ENCODE results near the gene STX1B.

The STX1B gene

DNA sequence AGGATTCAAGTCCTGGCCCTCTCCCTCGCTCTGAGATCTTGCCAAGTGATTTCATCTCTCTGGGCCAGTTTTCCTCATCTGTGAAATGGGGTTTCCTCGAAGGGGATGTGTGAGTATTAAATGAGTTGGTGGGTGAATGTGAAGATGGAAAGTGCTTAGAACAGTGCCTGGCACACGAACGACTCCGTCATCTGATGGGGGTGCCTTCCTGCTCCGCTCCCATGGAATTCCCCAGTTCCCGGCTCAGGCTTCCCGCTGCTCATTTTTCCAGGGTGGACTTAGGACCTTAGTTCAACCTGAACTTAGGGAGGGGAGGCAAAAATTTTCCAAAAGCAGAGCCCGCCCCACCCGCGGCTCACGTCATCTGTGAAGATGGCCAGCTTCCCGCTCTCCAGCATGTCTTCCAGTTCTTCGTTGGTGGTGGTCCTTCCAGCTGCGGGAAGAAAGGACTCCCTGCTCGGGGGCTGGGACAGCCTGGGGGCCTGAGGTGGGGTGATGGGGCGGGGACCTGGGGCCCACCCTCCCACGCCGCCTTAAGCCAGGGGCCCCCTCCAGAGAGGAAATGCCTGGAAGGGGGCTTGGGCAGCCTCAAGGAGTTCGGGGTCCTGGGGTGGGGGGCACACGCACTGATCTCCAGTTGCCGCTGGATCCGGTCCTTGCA, 14.0 kb downstream of the STX1B start:
- DNase-seq (ENCODE audit: low read depth in 2 of 2), result no peak

DNA sequence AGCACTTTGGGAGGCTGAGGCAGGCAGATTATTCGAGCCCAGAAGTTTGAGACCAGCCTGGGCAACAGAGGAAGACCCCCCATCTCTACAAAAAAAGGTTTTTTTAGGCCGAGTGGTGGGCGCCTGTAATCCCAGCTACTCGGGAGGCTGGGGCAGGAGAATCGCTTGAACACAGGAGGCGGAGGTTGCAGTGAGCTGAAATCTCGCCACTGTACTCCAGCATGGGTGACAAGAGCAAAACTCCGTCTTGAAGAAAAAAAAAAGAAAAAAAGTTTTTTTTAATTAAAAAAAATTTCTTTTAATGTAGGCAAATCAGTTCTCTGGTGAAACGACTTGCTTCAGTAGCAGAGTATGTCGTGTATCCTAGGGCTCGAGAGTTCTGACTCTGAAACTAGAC, 14.5 kb downstream of the STX1B start:
- DNase-seq (ENCODE audit: low read depth in 2 of 2), result no peak

DNA sequence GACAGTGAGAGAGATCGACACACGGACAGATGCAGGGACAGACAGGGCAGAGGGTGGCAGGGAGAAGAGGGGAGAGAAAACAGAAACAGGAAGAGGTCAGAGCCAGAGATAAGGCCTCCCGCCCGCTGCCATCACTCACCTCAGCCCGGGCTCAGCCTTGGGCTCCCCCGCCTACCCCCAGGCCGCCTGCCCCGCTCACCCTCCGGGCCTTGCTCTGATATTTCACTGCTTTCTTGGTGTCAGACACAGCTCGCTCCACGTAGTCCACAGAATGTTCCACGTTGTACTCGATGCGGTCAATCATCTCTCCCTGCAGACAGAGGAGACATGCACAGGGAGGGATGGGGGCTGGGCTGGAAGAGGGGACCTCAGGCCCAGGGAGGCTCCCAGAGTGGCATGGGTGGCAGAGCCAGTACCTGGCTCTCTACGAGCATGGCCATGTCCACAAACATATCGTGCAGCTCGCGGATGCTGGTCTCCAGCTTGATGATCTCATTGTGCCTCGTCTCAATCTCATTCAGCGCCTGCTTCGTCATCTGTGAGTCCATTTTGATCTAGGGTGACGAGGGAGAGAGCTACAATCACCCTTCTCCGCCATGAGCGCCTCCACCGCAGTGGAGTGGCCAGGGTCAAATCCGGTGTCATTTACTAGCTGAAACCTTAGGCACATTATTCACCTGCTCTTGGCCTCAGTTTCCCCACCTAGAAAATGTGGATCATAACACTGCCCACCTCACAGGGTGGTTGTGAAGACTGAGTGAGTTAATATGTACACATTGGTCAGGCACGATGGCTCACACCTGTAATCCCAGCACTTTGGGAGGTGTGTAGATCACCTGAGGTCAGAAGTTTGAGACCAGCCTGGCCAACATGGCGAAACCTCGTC, 17.3 kb downstream of the STX1B start:
- DNase-seq (ENCODE audit: low read depth in 2 of 2), result no peak

DNA sequence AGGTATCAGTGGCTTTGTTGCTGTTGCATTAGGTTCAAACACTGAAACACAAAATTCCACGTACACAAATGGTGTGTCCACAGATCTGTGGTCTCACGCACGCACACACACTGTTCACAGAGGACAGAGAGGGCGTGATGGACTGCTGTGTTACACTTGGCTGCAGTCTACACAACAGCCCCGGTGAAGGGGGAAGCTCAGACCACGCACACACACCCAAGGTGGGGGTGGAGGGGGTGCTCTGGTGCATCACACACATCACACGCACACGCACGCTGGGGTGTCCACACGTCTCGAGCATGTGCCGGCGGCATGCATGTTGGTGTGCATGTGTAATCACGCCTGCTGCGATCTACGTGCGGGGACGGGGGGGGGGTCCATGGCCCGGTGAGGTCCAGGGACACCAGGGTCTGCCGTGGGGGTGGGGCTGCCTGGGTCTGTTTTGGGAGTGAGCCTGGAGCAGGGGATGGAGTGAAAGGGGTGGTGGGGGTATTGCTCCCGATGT, 18.1 kb downstream of the STX1B start:
- no peak for DNase-seq (ENCODE audit: low read depth in 2 of 2)

DNA sequence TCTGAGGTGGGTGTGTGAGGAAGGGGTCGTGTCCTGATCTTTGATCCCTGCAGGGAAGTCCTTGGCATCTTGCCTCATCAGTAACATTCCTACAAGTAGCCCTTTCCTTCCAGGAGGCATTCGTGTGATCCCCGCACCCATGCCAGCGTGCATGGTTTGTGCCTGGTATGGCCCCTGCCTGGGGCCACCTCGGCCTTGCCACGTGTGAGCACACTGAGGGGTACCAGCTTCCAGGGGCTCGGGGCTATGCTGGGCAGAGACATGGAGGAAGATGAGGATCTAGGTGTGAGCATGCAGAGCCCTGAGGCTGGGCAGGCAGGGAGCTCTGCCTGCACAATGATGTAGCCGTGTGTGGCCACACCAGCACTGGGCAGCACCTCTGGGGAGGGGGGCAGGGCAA, 19.4 kb downstream of the STX1B start:
- DNase-seq (ENCODE audit: low read depth in 2 of 2), result no peak

DNA sequence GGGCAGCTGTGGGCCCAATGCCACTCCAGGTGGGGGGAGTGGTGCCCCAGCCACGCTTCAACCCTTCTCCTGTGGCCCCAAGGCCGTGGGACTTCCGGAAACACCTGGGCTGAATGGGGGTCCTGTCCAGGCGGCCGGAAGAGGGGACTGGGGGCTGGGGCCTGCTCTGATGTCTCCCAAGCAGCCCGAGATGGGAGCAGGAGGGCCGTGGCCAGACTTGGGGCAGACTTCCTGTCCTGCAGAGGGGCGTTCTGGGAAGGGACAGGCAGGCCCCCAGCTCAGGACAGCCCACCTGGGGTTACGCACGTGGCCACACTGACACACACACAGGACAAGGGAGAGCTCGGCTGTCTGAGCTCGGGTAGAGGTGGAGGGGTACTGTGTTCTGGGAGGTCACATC, 20.3 kb downstream of the STX1B start:
- DNase-seq (ENCODE audit: low read depth in 2 of 2), result no peak

DNA sequence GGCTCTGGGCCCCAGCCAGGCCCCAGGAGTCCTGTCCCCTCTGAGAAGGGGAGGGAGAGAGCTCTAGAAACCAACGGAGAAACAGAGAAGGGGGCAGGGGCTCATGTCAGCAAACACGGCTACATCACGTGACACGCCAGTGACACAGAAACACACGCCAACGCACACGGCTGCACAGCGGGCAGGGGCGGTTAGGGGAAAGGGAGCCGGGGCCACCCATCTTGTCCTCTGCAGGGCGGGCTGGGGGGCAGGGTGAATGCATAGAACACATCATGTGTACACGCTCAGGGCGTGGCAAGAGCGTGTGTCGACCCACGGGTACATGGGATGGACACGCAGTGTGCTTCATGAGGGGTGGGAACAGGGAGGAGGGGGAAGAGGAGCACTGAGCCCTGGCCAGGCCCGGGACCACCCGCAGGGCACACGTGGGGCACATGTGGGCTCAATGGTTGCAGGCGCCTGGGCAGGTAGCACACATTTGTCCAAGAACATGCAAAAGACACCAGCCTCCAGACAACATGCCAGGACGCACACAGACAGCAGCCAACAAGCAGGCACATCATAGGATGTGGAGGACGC, 20.9 kb downstream of the STX1B start:
- DNase-seq (ENCODE audit: low read depth in 2 of 2), result no peak

DNA sequence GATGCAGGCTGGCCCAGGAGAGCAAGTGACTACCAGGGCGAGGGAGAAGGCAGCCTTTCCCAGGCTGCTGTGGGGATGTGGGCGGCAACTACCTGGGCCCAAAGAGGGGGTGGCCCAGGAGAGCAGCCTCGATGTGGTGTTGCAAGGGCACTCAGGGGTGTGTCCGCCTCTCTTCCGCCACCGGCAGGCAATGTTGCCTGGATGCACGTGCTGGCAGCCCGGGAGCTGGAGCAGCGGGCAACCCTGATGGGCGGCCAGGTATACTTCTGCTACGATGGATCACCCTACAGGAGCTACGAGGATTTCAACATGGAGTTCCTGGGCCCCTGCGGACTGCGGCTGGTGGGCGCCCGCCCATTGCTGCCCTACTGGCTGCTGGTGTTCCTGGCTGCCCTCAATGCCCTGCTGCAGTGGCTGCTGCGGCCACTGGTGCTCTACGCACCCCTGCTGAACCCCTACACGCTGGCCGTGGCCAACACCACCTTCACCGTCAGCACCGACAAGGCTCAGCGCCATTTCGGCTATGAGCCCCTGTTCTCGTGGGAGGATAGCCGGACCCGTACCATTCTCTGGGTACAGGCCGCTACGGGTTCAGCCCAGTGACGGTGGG, 22.8 kb downstream of the STX1B start:
- no peak for DNase-seq (ENCODE audit: low read depth in 2 of 2)

DNA sequence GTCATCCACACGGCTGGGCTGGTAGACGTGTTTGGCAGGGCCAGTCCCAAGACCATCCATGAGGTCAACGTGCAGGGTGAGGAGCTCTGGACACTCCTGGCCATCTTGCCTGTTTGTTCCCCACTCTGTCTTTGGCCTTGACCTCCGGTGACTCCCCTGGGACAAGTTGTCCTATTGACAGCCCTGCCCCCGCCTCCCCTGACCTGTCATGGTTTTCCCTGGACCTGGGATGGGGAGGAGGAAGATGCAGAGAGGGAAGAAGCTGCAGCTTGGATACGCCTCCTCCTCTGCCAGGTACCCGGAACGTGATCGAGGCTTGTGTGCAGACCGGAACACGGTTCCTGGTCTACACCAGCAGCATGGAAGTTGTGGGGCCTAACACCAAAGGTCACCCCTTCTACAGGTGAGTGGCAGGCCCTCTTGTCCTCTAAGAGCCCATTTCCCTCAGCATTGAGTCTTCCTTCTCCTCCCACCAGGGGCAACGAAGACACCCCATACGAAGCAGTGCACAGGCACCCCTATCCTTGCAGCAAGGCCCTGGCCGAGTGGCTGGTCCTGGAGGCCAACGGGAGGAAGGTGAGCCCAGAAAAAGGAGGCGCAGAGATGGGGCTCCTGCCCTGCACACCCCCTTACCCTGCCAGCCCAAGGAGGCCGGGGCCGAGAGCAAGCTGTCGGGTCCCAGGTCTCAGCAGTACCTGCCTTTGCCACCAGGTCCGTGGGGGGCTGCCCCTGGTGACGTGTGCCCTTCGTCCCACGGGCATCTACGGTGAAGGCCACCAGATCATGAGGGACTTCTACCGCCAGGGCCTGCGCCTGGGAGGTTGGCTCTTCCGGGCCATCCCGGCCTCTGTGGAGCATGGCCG, 24.1 kb downstream of the STX1B start:
- no peak for DNase-seq (ENCODE audit: low read depth in 2 of 2)

DNA sequence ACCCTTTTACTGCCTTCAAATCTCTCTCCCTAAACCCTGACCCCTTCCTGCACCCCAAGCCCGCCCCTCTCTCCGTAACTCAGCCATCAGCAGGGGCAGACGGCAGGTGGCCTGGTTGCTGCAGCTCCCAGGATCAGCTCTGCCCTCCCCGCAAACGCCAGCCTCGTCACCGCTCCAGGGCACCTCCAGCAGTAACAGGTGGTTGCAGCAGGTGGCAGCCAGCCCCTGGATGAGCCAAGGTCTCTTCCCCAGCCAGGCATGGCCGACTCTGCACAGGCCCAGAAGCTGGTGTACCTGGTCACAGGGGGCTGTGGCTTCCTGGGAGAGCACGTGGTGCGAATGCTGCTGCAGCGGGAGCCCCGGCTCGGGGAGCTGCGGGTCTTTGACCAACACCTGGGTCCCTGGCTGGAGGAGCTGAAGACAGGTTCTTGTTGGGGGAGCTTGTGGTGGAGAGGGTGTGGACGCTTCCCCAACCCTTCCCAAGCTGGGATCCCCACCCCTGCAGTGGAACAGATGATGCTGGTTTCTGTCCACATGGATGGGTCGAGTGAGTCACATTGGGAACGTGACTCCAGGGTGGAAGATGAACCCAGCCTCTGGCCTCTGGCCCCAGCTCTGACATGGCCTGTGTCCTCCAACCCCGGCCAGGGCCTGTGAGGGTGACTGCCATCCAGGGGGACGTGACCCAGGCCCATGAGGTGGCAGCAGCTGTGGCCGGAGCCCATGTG, 24.9 kb downstream of the STX1B start:
- no peak for DNase-seq (ENCODE audit: low read depth in 2 of 2)

DNA sequence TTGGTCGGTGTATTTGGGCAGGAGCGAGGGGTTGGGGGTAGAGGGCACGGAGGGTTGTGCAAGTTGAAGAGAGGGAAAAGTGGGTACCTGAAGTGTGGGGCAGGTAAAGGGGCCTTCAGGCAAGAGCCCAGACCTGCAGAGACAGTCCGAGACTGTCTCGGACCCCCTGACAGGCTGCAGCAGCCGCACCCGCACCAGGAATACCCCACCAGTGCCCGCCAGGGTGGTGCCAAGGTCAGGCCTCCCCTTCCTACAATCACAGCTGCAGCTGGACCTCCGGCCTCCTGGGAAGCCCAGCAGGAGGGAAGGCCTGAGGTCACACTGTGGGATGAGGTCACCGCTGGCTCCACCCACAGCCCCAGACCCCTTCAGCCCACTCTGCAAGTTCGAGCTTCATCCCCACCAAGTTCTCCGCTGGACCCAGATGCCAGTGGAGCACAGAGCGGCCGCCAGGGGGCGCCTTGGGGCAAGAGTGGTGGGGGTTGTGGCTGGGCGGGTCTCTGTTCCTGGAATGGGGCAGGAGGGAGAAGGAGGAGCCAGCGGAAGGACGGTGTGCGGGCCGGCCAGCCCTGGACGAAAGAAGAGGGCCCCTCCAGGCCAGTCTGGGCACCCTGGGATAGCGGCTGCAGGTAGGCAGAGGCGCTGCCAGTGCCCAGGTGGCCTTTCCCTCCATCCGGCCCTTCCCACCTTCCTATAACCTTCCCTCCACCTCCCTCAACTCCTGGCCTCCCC, 25.6 kb downstream of the STX1B start, which contains the start of gene HSD3B7:
Gene HSD3B7 (plus strand): TSS at position 539 of the 732 bp plus-strand sequence. CDS start 452 bp downstream, outside the sequence.
- DNase-seq (ENCODE audit: low read depth in 2 of 2), result peak; percentile 50 to 64

DNA sequence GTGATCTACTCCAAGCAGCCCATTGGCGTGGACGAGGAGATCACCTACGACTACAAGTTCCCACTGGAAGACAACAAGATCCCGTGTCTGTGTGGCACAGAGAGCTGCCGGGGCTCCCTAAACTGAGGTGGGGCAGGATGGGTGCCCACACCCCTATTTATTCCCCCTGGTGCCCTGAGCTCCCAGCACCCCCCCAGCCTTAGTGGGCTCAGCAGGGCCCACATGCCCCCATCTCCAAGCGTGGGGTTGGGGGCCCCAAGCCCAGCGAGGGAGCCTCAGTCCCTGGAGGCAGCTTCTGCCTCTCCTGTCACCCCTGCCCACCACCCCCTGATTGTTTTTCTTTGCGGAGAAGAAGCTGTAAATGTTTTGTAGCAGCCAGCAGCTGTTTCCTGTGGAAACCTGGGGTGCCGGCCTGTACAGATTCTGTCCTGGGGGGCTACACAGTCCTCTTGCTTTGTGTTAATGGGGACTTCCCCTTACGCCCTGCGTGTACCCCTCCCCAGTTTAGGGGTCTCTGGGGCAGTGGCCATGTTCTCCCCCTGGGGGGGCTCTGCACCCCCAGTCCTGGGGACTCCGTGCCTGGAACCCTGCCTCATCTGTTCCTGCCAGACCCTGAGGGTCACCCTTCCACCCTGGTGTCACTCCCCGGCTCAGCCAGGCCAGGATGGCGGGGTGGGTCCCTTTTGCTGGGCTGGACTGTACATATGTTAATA, 26.4 kb downstream of the STX1B start:
- no peak for DNase-seq (ENCODE audit: low read depth in 2 of 2)

DNA sequence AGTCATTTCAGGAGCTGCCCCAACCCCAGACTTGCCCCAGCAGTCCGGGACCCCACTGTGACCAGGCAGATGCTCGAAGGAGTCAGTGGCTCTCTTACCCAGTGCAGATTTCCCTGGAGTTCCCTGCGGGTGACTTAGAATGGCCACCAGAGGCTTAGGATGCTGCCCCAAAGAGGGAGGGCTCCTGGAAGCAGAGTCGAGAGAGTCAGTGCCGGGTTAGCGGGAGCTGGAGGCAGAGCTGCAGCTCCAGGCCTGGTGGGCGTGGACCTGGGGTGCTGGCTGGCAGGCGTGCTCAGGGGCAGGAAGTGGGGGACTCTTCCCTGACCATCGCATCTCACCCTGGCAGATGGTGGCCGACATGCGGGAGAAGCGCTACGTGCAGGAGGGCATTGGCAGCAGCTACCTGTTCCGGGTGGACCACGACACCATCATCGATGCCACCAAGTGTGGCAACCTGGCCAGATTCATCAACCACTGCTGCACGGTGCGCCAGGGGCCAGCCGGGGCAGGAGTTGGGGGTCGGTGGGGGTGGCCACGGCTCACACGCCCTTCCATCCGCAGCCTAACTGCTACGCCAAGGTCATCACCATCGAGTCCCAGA, 27.0 kb downstream of the STX1B start:
- no peak for DNase-seq (ENCODE audit: low read depth in 2 of 2)

DNA sequence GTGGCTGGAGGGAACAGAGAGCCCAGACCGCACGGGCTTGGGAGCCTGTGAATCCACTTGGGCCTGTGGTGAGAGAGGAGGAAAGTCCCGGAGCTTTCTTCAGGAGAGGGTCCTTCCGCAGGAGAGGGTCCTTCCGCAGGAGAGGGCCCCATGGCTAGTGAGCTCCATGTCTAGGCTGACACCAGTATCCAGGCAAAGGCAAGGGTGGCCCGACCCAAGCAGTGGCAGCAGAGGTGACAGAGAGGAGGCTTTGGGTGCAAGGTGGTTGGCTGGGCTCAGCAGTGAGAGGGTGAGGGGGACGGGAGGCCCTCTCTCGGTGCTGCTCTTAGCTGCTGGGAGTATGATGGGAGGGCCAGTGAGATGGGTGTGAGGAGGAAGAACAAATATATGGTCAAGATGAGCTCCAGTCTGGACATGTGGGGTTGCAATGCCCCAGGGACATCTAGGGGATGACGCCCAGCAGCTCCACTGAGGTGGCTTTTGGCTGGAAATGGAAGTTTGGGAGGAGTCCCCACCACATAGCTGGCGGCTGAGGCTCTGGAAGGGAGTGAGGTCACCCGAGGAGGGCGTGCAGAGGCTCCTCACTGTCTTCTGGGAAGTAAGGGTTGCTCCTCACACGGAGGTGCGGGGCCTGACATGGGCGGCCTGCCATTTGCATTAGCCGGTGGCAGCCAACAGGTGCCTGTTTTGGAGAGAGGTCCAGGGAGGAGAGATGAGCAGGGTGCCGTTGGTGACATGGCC, 27.7 kb downstream of the STX1B start:
- DNase-seq (ENCODE audit: low read depth in 2 of 2), result no peak

DNA sequence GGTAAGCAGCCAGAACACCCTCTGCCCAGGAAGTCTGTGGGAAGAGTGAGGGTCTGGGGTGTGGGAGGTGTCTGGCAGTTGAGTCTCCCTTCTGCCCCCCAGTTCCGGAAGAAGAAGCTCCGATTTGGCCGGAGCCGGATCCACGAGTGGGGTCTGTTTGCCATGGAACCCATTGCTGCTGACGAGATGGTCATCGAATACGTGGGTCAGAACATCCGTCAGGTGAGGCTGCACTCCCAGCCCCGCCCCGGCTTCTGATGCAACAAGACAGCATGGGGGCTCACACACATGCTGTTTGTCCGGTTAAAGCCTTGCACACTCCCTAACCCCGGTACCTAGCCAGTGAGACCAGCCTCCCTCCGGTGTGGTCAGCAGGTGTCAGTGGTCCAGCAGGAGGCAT, 29.5 kb downstream of the STX1B start:
- DNase-seq (ENCODE audit: low read depth in 2 of 2), result no peak

DNA sequence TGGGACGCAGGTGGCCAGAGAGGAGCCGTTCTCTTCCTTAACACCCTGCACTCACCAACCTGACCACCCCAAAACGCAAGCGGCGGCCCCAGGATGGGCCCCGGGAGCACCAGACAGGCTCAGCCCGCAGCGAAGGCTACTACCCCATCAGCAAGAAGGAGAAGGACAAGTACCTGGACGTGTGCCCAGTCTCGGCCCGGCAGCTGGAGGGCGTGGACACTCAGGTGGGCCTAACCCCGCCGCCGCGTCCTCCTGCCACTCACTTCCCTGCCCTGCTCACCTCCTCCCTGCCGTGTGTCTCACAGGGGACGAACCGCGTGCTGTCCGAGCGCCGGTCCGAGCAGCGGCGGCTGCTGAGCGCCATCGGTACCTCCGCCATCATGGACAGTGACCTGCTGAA, 30.0 kb downstream of the STX1B start:
- no peak for DNase-seq (ENCODE audit: low read depth in 2 of 2)

DNA sequence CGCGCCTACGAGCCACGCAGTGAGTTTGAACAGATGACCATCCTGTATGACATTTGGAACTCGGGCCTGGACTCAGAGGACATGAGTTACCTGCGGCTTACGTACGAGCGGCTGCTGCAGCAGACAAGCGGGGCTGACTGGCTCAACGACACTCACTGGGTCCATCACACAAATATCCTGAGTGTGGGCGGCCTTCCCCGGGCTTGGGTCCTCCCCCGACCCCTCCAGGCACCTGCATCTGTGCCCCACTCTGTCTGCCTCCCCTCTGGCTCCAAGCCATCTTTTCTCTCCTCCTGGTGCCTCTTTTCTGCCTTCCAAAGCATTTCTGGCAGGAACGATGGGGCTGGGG, 30.4 kb downstream of the STX1B start:
- no peak for DNase-seq (ENCODE audit: low read depth in 2 of 2)

Measured in activated CD8-positive, alpha-beta memory T cell treated with anti-CD3 and anti-CD28 coated beads for 4 hours (primary cell).